HFF-Myc (cell line): ENCODE data around the gene STIMATE.

Source experiments
- DNase-seq: peaks from one replicate; pipeline ENCODE4 v3.0.0-alpha.2; 2011; ENCODE audit warnings: low read depth; ENCODE audit errors: extremely low read depth
- H3K4me3 ChIP-seq: replicated peaks from 2 replicates; pipeline ENCODE4 v1.5.1; 2011; ENCODE audit warnings: low read depth, mild to moderate bottlenecking, control low read depth, low read length
- TF ChIP-seq, protein P1 (sequence below): IDR thresholded peaks from 2 replicates; pipeline ENCODE4 v1.5.1; 2012; ENCODE audit warnings: mild to moderate bottlenecking, low read depth, low read length, control low read depth; ENCODE audit errors: missing control alignments

Gene STIMATE

DNA sequence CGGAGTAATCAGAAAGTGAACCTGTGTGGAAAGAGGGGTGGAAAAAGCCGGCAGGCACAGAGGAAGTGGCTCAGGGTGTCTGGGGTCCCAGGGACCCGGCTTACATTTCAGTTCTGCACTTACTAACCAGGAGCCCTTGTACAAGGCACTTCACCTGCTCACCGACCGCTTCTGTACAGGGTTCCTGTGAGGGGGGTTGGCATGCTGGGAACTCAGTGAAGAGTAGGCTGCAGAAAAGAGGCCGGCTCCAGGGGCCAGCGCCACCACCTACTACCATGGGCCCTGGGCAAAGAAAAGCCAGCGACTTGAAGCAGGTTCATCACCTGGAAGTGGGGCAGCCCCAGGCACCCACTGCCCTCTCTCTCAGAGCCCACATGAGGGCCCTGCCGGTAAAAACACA, 6.2 kb downstream of the STIMATE start:
- no peak overlapping the region for H3K4me3 ChIP-seq
- TF ChIP-seq, protein P1, sequence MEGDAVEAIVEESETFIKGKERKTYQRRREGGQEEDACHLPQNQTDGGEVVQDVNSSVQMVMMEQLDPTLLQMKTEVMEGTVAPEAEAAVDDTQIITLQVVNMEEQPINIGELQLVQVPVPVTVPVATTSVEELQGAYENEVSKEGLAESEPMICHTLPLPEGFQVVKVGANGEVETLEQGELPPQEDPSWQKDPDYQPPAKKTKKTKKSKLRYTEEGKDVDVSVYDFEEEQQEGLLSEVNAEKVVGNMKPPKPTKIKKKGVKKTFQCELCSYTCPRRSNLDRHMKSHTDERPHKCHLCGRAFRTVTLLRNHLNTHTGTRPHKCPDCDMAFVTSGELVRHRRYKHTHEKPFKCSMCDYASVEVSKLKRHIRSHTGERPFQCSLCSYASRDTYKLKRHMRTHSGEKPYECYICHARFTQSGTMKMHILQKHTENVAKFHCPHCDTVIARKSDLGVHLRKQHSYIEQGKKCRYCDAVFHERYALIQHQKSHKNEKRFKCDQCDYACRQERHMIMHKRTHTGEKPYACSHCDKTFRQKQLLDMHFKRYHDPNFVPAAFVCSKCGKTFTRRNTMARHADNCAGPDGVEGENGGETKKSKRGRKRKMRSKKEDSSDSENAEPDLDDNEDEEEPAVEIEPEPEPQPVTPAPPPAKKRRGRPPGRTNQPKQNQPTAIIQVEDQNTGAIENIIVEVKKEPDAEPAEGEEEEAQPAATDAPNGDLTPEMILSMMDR = no peak
- no peak for DNase-seq

DNA sequence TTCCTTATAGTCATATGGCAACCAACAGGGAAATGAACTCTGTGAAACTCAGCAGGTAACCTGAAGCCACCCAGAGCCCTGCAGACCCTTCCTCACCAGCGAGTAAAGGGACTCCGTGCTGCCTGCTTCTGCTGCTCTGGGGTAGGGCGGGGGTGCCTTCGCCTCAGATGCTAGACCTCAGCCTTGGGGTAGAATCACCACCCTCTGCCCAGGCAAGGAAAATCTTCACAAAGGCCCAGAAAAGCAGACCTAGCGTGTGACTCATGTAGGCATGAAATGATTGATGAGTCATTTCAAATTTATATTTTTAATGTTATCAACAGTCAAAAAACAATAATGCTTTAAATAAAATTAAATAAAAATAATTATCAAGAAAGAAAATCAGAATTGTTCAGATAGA, 6.6 kb downstream of the STIMATE start:
- no peak for DNase-seq
- H3K4me3 ChIP-seq = no peak overlapping the region
- TF ChIP-seq, protein P1 = no peak

DNA sequence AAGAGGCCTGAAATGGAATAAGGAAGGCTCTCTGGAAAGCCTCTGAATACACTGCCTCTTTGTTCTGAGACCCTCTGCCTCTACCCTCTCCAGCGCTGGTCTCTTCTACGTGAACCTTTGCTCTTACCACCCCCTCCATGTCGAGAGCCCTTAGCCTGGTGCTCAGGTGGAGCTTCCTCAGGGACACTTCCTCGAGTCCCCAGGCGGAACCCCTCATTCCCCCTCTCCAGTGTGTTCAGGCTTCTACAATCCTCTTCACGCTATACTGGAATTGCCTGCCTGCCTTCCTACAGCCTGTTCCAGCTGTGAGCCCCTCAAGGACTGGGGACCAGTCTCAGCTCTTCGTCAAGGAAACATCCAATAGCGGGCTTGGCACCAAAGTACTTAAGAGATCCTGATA, 7.4 kb downstream of the STIMATE start:
- TF ChIP-seq, protein P1 = no peak
- DNase-seq = no peak
- H3K4me3 ChIP-seq = no peak overlapping the region

DNA sequence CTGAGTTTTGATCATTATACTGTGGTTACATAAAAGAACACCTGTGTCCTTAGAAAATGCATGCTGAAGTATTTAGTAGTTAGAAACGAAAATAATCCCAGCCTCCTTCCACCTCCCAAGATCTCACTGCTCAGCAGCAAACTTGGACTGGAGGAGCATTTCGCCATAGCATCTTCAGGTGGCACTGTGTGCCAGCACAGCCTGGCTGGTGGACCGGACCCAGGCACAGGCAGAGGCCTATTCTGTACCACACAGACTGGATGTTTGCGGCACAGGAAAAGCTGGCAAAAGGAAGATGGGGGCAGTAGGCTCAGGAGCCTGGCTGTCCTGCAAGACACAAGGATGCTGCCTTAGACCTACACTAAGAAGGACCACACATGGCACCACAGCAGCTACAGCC, 10.2 kb downstream of the STIMATE start:
- no peak overlapping the region for H3K4me3 ChIP-seq
- no peak for DNase-seq
- TF ChIP-seq, protein P1 = no peak

DNA sequence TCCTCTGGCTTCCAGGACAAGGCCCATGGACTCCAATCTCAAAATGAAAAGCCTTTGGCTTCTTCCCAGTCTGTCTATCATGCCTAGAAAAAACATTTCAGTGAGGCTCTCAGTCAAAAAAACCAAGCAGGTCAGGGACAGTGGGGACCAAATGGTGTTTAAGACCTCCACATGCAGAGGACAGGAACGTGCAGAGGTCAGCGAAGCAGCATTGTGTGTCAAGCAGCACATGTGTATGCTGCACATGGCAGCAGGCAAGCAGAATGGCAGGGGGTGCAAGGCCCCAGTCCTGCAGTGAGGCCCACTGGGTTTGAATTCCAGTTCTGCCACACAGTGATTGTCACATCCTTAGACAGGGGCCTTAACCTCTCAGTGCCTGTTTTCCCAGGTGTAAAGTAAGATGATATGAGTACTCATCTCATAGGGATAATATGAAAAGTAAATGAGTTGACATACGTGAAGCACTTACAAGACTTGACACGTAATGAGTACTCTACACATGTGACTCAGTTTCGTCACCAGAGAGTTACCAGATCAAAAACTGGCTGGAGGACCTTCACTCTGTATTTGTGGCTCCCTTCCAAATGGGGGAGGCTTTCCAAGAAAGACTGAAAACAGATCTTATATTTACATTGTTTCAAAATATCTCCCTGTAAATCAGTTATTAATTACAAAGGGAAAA, 11.2 kb downstream of the STIMATE start:
- TF ChIP-seq, protein P1 = no peak
- no peak for DNase-seq
- H3K4me3 ChIP-seq = no peak overlapping the region

DNA sequence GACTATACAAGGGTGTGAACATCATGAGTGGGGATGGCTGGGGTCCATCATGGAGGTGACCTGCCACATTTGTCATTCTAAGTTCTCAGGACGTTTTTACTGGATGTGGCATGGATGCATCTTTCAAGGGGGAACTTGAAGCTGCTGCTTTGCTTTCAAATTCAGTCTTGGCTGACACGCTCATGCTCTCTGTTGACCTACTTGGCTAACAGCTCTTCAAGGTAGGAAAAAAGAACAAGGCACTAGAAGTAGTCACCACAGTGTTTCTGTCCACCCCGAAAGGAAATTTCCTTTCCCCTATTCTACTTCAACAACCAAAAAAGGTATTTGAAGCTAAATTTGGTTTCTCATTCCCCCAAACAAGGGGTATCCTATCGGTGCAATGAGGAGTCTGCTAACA, 15.0 kb downstream of the STIMATE start:
- no peak for DNase-seq
- TF ChIP-seq, protein P1 = no peak
- no peak overlapping the region for H3K4me3 ChIP-seq

DNA sequence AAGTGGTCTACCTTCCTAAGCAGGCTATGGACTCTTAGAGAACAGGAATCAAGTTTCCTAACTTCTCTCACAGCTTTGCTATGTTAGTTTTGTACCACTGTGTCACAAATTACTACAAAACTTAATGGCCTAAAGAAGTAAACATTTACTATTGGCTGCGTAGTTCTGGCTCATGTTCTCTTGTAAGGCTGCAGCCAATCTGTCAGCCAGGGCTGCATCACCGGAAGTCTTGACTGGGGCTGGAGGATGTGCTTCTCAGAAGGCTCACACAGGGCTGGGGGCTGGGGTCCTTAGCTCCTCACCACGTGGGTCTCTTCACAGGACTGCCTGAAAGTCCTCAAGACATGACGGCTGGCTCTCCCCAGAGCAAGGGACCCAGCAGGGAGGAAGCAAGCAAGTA, 15.5 kb downstream of the STIMATE start:
- no peak for DNase-seq
- TF ChIP-seq, protein P1 = no peak
- no peak overlapping the region for H3K4me3 ChIP-seq
